Measurements from ENCODE around the gene GH1.
"Not testable (repeated sequence)": the region's sequence is repeated elsewhere in the genome, so short reads cannot be mapped to it uniquely, and the experiment has no call there.

GH1 gene

DNA sequence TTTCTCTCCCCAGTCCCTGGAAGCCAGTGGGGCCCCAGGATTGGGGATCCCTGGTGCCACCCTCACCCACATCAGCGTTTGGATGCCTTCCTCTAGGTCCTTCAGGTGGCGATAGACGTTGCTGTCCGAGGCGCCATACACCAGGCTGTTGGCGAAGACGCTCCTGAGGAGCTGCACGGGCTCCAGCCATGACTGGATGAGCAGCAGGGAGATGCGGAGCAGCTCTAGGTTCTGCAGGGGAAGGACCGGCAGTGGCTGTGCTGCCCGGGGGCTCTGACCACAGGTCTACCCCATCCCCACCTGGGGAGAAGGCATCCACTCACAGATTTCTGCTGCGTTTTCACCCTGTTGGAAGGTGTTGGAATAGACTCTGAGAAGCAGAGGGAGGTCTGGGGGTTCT, 37.9 kb downstream of the GH1 start:
- no peaks in the 10 kb centered on the region for H3K9me3 Mint-ChIP-seq
- peaks cover 2% of the 10 kb centered on the region for H3K4me1 Mint-ChIP-seq (ENCODE audit: low read depth)
- H3K36me3 Mint-ChIP-seq (ENCODE audit: low read depth): no peaks in the 10 kb centered on the region
- peaks cover 10% of the 10 kb centered on the region for H3K27me3 Mint-ChIP-seq (ENCODE audit: low read depth)
- no peak overlapping the region for H3K4me3 Mint-ChIP-seq
- no peak overlapping the region for H3K27ac Mint-ChIP-seq

- H3K4me1 Mint-ChIP-seq (ENCODE audit: low read depth); H3K36me3 Mint-ChIP-seq (ENCODE audit: low read depth); H3K9me3 Mint-ChIP-seq; H3K4me3 Mint-ChIP-seq; H3K27me3 Mint-ChIP-seq (ENCODE audit: low read depth); H3K27ac Mint-ChIP-seq: not testable (repeated sequence)
Measured at GRCh38 chr17:63878413-63878812, 40.2 kb downstream of the GH1 start.

DNA sequence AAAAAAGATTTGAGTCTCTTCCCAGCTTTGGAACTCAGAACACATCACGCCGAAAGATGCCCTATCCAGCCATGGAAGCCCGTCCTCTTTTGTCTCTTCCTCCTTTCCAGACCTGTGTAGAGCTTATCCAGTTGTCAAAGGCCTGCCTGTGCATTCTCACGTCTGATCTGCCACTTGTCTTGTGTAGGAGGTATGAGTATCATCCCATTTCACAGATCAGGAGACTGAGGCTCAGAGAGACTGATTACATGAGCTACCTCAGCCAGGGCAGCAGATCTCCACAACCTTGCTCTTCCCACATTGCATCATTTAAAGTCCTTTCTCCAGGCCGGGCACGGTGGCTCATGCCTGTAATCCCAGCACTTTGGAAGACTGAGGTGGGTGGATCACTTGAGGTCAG, 43.9 kb downstream of the GH1 start:
- not testable (repeated sequence) for H3K27ac Mint-ChIP-seq; H3K4me3 Mint-ChIP-seq; H3K4me1 Mint-ChIP-seq (ENCODE audit: low read depth); H3K36me3 Mint-ChIP-seq (ENCODE audit: low read depth); H3K9me3 Mint-ChIP-seq
- H3K27me3 Mint-ChIP-seq (ENCODE audit: low read depth): peaks cover 15% of the 10 kb centered on the region

DNA sequence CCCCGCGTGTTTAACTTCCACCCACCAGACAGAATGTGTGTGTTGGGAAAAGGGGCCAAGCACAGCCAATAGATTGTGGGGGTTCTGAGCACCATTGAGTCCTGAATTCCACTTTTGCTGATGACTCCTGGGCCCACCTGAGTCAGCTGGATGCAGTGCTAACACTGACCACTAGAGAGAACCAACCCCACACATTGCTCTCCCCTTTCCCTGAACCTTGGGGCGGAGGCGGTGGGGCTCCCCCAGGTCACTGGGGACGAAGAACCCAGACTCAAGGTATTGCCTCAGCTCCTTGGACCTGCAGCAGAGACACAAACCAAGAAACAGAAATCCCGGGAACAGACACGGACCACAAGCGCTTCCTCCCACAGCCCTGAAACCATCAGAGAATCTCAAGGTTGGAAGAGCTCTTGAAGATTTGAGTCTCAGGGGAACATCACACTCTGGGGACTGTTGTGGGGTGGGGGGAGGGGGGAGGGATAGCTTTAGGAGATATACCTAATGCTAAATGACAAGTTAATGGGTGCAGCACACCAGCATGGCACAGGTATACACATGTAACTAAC, 44.5 kb downstream of the GH1 start:
- H3K4me3 Mint-ChIP-seq; H3K4me1 Mint-ChIP-seq (ENCODE audit: low read depth); H3K36me3 Mint-ChIP-seq (ENCODE audit: low read depth); H3K27ac Mint-ChIP-seq; H3K9me3 Mint-ChIP-seq: not testable (repeated sequence)
- peaks cover 12% of the 10 kb centered on the region for H3K27me3 Mint-ChIP-seq (ENCODE audit: low read depth)

- H3K4me1 Mint-ChIP-seq (ENCODE audit: low read depth); H3K27ac Mint-ChIP-seq; H3K9me3 Mint-ChIP-seq; H3K4me3 Mint-ChIP-seq; H3K36me3 Mint-ChIP-seq (ENCODE audit: low read depth): not testable (repeated sequence)
- peaks cover 16% of the 10 kb centered on the region for H3K27me3 Mint-ChIP-seq (ENCODE audit: low read depth)
Measured at GRCh38 chr17:63873577-63873976, 45.1 kb downstream of the GH1 start, which contains the start of gene CSH2. Gene CSH2 (minus strand): TSS chr17:63873677. CDS start chr17:63873614, 63 bp downstream.

DNA sequence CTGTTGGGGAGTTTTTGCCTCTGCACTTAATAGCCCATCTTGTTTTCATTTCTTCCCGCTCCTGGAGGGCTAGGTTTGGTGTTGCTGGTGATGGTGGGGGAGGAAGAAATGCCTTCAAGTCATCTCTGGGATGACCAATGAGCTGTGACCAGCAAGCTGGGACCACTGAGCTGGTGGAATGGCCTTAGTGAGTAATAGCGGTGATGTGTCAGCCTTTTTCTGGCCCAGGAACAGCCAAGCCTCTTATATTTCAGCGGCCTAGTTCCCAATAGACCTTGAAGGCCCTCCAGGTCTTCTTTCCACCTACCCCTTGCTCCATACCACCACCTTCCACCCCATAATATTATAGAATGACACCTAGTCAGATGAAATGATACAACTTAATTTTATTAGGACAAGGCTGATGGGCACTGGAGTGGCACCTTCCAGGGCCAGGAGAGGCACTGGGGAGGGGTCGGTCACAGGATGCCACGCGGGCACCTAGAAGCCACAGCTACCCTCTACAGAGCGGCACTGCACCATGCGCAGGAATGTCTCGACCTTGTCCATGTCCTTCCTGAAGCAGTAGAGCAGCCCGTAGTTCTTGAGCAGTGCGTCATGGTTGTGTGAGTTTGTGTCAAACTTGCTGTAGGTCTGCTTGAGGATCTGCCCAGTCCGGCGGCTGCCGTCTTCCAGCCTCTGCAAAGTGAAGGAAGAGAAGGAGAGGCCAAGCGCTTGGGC, 46.8 kb downstream of the GH1 start:
- H3K4me3 Mint-ChIP-seq; H3K36me3 Mint-ChIP-seq (ENCODE audit: low read depth); H3K27ac Mint-ChIP-seq; H3K4me1 Mint-ChIP-seq (ENCODE audit: low read depth); H3K9me3 Mint-ChIP-seq: not testable (repeated sequence)
- H3K27me3 Mint-ChIP-seq (ENCODE audit: low read depth): peaks cover 16% of the 10 kb centered on the region

- H3K36me3 Mint-ChIP-seq (ENCODE audit: low read depth); H3K4me1 Mint-ChIP-seq (ENCODE audit: low read depth); H3K9me3 Mint-ChIP-seq; H3K4me3 Mint-ChIP-seq; H3K27ac Mint-ChIP-seq: not testable (repeated sequence)
- H3K27me3 Mint-ChIP-seq (ENCODE audit: low read depth): peaks cover 16% of the 10 kb centered on the region
Measured at GRCh38 chr17:63870292-63870665, 48.4 kb downstream of the GH1 start.

DNA sequence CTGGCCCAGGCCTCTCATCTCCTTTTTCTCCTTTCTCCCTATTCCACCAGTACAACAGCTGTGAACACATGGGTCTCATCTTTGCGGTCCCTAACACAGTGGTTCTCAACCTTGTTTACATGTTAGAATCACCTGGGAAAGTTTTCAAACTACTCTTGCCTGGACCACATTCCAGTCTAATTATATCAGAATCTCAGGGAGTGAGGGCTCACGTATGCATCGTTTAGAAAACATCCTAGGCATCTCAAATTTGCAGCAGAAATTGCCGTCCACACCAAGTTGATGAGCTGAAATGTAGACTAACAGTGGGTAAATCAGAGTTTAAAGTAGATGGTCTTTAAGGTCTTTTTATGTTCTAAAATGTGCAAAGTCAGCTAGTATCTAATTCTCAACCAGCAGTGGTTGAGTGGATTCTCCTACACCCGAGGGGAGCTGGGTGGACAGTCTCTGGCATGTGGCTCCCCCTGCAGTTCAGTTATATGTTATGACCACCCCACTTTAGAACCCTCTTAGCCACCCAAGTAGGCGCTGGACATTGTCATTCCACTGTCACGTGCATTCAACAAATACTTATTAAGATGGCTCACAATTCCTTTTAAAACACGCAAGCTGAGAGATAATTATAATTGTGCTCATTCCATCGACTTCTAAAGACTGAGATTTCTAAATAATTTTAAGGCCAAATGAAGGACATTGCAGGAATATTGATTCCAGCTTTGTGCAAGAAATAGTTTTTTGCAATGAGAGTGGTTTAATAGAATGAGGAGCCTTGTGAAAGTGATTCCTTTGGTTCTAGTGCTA, 48.9 kb downstream of the GH1 start:
- H3K27ac Mint-ChIP-seq; H3K4me1 Mint-ChIP-seq (ENCODE audit: low read depth); H3K36me3 Mint-ChIP-seq (ENCODE audit: low read depth); H3K9me3 Mint-ChIP-seq; H3K4me3 Mint-ChIP-seq: not testable (repeated sequence)
- peaks cover 16% of the 10 kb centered on the region for H3K27me3 Mint-ChIP-seq (ENCODE audit: low read depth)

Measured in T-helper 1 cell treated with Interleukin-12 subunit alpha and Interleukin-12 subunit beta and Interleukin-4 antibody, amounts not matched to agents 30 μg/mL and 1 μg/mL, for 36 hours (primary cell).